ENCODE results near the gene NCMAP. TPM values are rescaled to one million over a fixed set of nuclear protein-coding genes. Genes with fewer than 3 reads are reported as not detected.

Gene NCMAP
- total RNA-seq, 2 donors from 2014 or later, result 2.0 to 7.7 TPM

DNA sequence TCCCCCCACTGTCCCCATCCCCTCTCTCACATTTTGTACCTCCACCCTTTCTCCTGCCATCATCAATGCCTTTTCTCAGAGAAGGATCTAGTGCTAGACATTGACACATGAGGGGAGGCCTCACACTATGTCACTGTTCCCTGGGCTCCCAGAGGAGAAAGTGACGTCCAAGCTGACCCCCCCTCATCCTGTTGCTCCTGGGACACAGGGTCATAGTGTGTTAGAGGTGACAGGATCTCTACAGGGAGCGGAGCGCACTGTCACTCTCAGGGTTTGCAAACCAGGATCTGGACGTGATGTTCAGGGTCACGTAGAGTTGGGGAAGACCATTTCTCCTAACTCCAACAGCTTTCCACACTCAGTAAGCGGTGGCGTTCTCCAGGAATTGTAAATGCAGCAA lies 2.6 kb downstream of the NCMAP start:
- Histone ChIP-seq H3K4me1 (replicated peaks) (no peaks in the 10 kb centered on the region), H3K36me3 (no peaks in the 10 kb centered on the region), H3K27me3 (replicated peaks; ENCODE audit: insufficient read depth) (no peaks in the 10 kb centered on the region), H3K9me3 (no peaks in the 10 kb centered on the region), H3K4me3 (no peak overlapping the region), H3K27ac (no peak overlapping the region)
- intact Hi-C loops (cut with DNase I), result no loop called here
- 79% methylated on average over 7 of the region's 7 CpGs for WGBS
- no peak for DNase-seq (ENCODE audit: low spot score)
- TF ChIP-seq POLR2A (IDR thresholded peaks at IDR 0.05) (no peak), POLR2AphosphoS5 (IDR thresholded peaks at IDR 0.05) (no peak), CTCF (IDR thresholded peaks at IDR 0.05) (no peak)

DNA sequence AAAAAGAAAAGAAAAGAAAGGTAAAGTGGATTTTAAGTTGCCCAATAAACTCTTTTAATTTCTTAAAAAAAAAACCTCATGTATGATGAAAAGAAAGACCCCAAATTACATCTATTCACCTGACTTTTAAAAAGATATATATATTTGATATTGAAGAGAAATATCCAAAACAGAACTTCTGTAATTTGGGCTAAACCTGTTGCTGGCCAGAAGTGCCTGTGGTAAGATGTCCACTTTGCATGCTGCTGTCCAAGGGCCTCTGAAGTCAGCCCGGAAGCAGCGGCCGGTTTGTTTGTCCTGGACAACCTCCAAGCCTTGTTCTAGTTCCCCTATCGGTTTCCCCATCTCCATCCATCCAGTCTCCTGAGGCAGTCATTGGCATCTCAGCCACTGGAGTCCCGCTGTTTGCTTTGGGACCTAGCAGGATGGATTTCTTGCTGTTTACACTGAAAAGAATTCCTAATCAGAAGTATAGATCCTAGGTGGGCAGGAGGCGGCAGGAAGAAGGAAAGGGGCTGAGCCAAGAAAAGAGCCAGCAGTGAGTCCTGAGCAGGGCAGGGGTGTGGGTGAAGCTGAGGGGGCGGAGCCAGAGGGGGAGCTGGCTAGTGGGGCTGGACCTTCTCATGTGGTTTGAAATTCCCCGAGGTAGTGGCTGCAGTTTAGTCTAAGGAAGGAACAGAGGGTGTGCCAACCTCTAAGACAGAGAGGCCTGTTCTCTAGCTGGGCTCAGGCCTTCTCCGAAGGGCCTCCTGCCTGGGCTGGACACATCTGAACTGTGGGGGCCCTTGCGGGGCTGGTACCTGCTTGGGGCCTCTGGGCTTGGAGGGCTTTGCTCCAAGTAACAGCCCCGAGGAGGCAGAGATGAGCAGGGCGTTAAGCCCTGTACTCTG lies 3.3 kb downstream of the NCMAP start:
- no peak overlapping the region for H3K27ac ChIP-seq
- H3K4me3 ChIP-seq, result no peak overlapping the region
- H3K36me3 ChIP-seq, result no peaks in the 10 kb centered on the region
- H3K4me1 ChIP-seq (replicated peaks), result no peaks in the 10 kb centered on the region
- intact Hi-C loops (cut with DNase I), result no loop called here
- peak; percentile 72 for DNase-seq (ENCODE audit: low spot score)
- WGBS, result 38% methylated on average over 12 of the region's 12 CpGs
- no peaks in the 10 kb centered on the region for H3K9me3 ChIP-seq
- TF ChIP-seq POLR2A (IDR thresholded peaks at IDR 0.05), result no peak
- peak in 1 of 4 experiments; percentile 6 for TF ChIP-seq CTCF (IDR thresholded peaks at IDR 0.05)
- peak; percentile 65 for TF ChIP-seq POLR2AphosphoS5 (IDR thresholded peaks at IDR 0.05)
- H3K27me3 ChIP-seq (replicated peaks; ENCODE audit: insufficient read depth), result no peaks in the 10 kb centered on the region

DNA sequence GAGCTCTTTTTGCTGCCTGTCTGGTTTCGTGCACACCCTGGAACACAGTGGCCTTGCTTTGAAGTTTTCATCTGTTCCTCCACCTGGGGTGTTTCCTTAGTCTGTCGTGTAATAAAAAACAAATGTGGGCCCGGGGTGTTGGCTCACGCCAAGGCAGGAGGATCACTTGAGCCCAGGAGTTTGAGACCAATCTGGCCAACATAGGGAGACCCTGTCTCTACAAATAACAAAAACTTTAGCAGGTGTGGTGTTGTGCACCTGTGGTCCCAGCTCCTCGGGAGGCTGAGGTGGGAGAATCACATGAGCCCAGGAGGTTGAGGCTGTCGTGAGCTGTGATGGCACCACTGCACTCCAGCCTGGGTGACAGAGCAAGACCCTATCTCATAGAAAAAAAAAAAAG lies 4.5 kb downstream of the NCMAP start:
- 70% methylated on average over 6 of the region's 6 CpGs for WGBS

GRCh38 chr1:24562625-24563024 lies 6.7 kb downstream of the NCMAP start:
- Histone ChIP-seq H3K9me3 (no peaks in the 10 kb centered on the region), H3K4me3 (no peak overlapping the region), H3K27ac (no peak overlapping the region), H3K4me1 (replicated peaks) (no peaks in the 10 kb centered on the region), H3K36me3 (no peaks in the 10 kb centered on the region), H3K27me3 (replicated peaks; ENCODE audit: insufficient read depth) (no peaks in the 10 kb centered on the region)
- TF ChIP-seq CTCF (IDR thresholded peaks at IDR 0.05) (no peak), POLR2AphosphoS5 (IDR thresholded peaks at IDR 0.05) (no peak), POLR2A (IDR thresholded peaks at IDR 0.05) (no peak)
- no peak for DNase-seq (ENCODE audit: low spot score)
- intact Hi-C loops (cut with DNase I), result no loop called here

More for the DNA sequence above, 4.5 kb downstream of the NCMAP start:
- Histone ChIP-seq H3K4me3 (no peak overlapping the region), H3K36me3 (no peaks in the 10 kb centered on the region), H3K9me3 (no peaks in the 10 kb centered on the region), H3K4me1 (replicated peaks) (no peaks in the 10 kb centered on the region), H3K27ac (no peak overlapping the region), H3K27me3 (replicated peaks; ENCODE audit: insufficient read depth) (no peaks in the 10 kb centered on the region)
- TF ChIP-seq CTCF (IDR thresholded peaks at IDR 0.05) (no peak), POLR2AphosphoS5 (IDR thresholded peaks at IDR 0.05) (no peak), POLR2A (IDR thresholded peaks at IDR 0.05) (no peak)
- intact Hi-C loops (cut with DNase I), result no loop called here
- no peak for DNase-seq (ENCODE audit: low spot score)

- DNase-seq (ENCODE audit: low spot score), result no peak
- Histone ChIP-seq H3K36me3 (no peaks in the 10 kb centered on the region), H3K4me1 (replicated peaks) (no peaks in the 10 kb centered on the region), H3K9me3 (no peaks in the 10 kb centered on the region), H3K27ac (no peak overlapping the region), H3K27me3 (replicated peaks; ENCODE audit: insufficient read depth) (no peaks in the 10 kb centered on the region), H3K4me3 (no peak overlapping the region)
- TF ChIP-seq POLR2AphosphoS5 (IDR thresholded peaks at IDR 0.05) (no peak), POLR2A (IDR thresholded peaks at IDR 0.05) (no peak), CTCF (IDR thresholded peaks at IDR 0.05) (no peak)
- WGBS, result 54% methylated on average over 2 of the region's 2 CpGs
- intact Hi-C loops (cut with DNase I), result no loop called here
These were observed 8.8 kb downstream of the NCMAP start for GRCh38 chr1:24564695-24565094.
